CD4-positive, alpha-beta T cell (primary cell): ENCODE data around the gene CD4. TPM values are rescaled to one million over a fixed set of nuclear protein-coding genes. Genes with fewer than 3 reads are reported as not detected.

ENCODE experiments used
- ATAC-seq: fragments of 200-7000 bp; cut with Tn5 transposase; one replicate; pipeline ENCODE4 v1.10.0; 2022; ENCODE audit warnings: mild to moderate bottlenecking; ENCODE audit not compliant: poor library complexity
- CTCF ChIA-PET: fragments of 350-600 bp; sonication (Branson Sonifier 250); formaldehyde crosslinking; loops from one replicate; lab custom pipeline; 2021; ENCODE audit warnings: antibody characterized with exemption, inconsistent platforms; lab: Charles Lee
- POLR2A ChIA-PET: fragments of 350-600 bp; sonication (Branson Sonifier 250); formaldehyde crosslinking; loops from one replicate; lab custom pipeline; 2021; ENCODE audit warnings: antibody characterized with exemption, inconsistent platforms; lab: Charles Lee
- DNase-seq, 14 experiments: peaks; one replicate each; pipeline ENCODE4 v3.0.0-alpha.2; 2013 to 2020; ENCODE audit warnings: mixed read lengths in 2 of 14
- H3K27ac ChIP-seq, 2 donors: one replicate each; pipeline versions ENCODE4 v1.5.1 to v1.7.0; 2013; ENCODE audit warnings: low read length in 2 of 2, low read depth in 1 of 2, mild to moderate bottlenecking in 1 of 2
- H3K27me3 ChIP-seq, 2 experiments: 1 replicate in 1 of 2; 2 replicates in 1 of 2; pipeline versions ENCODE4 v1.6.1 to v1.7.0; 2013; ENCODE audit warnings: low read length in 2 of 2, control low read depth in 1 of 2, mild to moderate bottlenecking in 1 of 2, moderate library complexity in 1 of 2; ENCODE audit not compliant: insufficient read depth in 2 of 2, control insufficient read depth in 1 of 2
- H3K36me3 ChIP-seq: one replicate; pipeline ENCODE4 v1.6.1; 2013; ENCODE audit warnings: low read length, control low read depth; ENCODE audit not compliant: insufficient read depth
- H3K4me1 ChIP-seq: one replicate; pipeline ENCODE4 v1.6.1; 2013; ENCODE audit warnings: low read length, control low read depth; ENCODE audit not compliant: insufficient read depth
- H3K4me3 ChIP-seq: one replicate; pipeline ENCODE4 v1.5.1; 2013; ENCODE audit warnings: mild to moderate bottlenecking, low read length, moderate library complexity
- H3K9me3 ChIP-seq, 2 experiments: 1 replicate in 1 of 2; 2 replicates in 1 of 2; pipeline versions ENCODE4 v1.6.1 to v1.7.0; 2013; ENCODE audit warnings: low read length in 2 of 2, mild to moderate bottlenecking in 2 of 2, control low read depth in 1 of 2, moderate library complexity in 1 of 2; ENCODE audit not compliant: control insufficient read depth in 1 of 2, insufficient read depth in 1 of 2
- H3K27ac Mint-ChIP-seq: one replicate; pipeline ENCODE4 v1.8.0; 2020; ENCODE audit warnings: mixed read lengths
- H3K27me3 Mint-ChIP-seq: one replicate; pipeline ENCODE4 v1.8.0; 2021; ENCODE audit warnings: mixed read lengths
- H3K36me3 Mint-ChIP-seq: one replicate; pipeline ENCODE4 v1.8.0; 2021; ENCODE audit warnings: low read depth, mixed read lengths
- H3K4me1 Mint-ChIP-seq: one replicate; pipeline ENCODE4 v1.8.0; 2021; ENCODE audit warnings: low read depth, mixed read lengths
- H3K4me3 Mint-ChIP-seq: one replicate; pipeline ENCODE4 v1.8.0; 2020; ENCODE audit warnings: mild to moderate bottlenecking, mixed read lengths
- H3K9me3 Mint-ChIP-seq: one replicate; pipeline ENCODE4 v1.8.0; 2020; ENCODE audit warnings: mixed read lengths
- CTCF ChIP-seq: fragments of 200-600 bp; IDR thresholded peaks from one replicate; pipeline ENCODE4 v1.8.0; 2022; ENCODE audit warnings: antibody characterized with exemption, mild to moderate bottlenecking
- intact Hi-C, 2 experiments: fragments of 100-400 bp; cut with DNase I in 1 of 2; cut with micrococcal nuclease in 1 of 2; formaldehyde crosslinking; loops; one replicate each; pipeline versions ENCODE4 v1.15.1 to v1.9.0; 2023 to 2025; cut with DNase I, micrococcal nuclease
- total RNA-seq, 174 experiments: library from RNA in 2 of 174; stranded (reverse) in 2 of 174; gene quantifications; one replicate each; pipeline ENCODE4 v1.2.3 and lab custom pipeline; 2021 to 2026

The CD4 gene
- total RNA-seq, 2 experiments from 2014 or later = 134 to 136 TPM

GRCh38 chr12:6821591-6822425, 32.5 kb downstream of the CD4 start, which contains the start of gene GPR162:
GPR162 (plus strand) TSS chr12:6821821; CDS start chr12:6823899, 2,078 bp downstream.
- DNase-seq = peak in 3 of 14 experiments; percentile 5 to 39 (median 25)
- Histone ChIP-seq H3K27me3 (peaks cover 11 to 12% of the 10 kb centered on the region in 2 experiments), H3K36me3 (peaks cover 30% of the 10 kb centered on the region), H3K4me3 (peak within 1 kb of the TSS; percentile 10), H3K4me1 (peaks cover 30% of the 10 kb centered on the region), H3K9me3 (no peaks in the 10 kb centered on the region), H3K27ac (no peak within 1 kb of the TSS)
- ATAC-seq = peak; percentile 18
- intact Hi-C loops = no loop called here
- peaks cover 43% of the 10 kb centered on the region for H3K36me3 Mint-ChIP-seq
- peaks cover 16% of the 10 kb centered on the region for H3K4me1 Mint-ChIP-seq
- POLR2A ChIA-PET = interaction anchor here (0.6 to 2.4 kb wide), 8 partner anchors 11 to 132 kb away, joined by 3 to 18 read pairs (median 6); partner anchors contain the start of genes C12orf57, CD4, CDCA3 and MLF2
- H3K27ac Mint-ChIP-seq = peak within 1 kb of the TSS; percentile 69
- peak within 1 kb of the TSS; percentile 63 for H3K4me3 Mint-ChIP-seq
- no peaks in the 10 kb centered on the region for H3K9me3 Mint-ChIP-seq
- peaks cover 26% of the 10 kb centered on the region for H3K27me3 Mint-ChIP-seq
- CTCF ChIA-PET = interaction anchor here (0.8 to 1.0 kb wide), 2 partner anchors 14 to 68 kb away, joined by 3 to 4 read pairs; partner anchors contain the start of gene MLF2
- TF ChIP-seq CTCF = no peak

GRCh38 chr12:6822426-6823135, 33.3 kb downstream of the CD4 start:
- peak overlapping the region; percentile 36 for H3K4me3 Mint-ChIP-seq
- Histone ChIP-seq H3K9me3 (no peaks in the 10 kb centered on the region), H3K4me3 (no peak overlapping the region), H3K27ac (no peak overlapping the region), H3K4me1 (peaks cover 35% of the 10 kb centered on the region), H3K36me3 (peaks cover 22% of the 10 kb centered on the region), H3K27me3 (peaks cover 18 to 19% of the 10 kb centered on the region in 2 experiments)
- no peak overlapping the region for H3K27ac Mint-ChIP-seq
- peaks cover 36% of the 10 kb centered on the region for H3K36me3 Mint-ChIP-seq
- peaks cover 22% of the 10 kb centered on the region for H3K4me1 Mint-ChIP-seq
- no peak for ATAC-seq
- CTCF ChIA-PET = no interaction called here
- H3K27me3 Mint-ChIP-seq = peaks cover 32% of the 10 kb centered on the region
- POLR2A ChIA-PET = interaction anchor here (0.9 to 2.4 kb wide), 2 partner anchors 12 to 33 kb away, joined by 3 to 18 read pairs; partner anchors contain the start of gene CD4
- DNase-seq = no peak
- intact Hi-C loops = no loop called here
- TF ChIP-seq CTCF = no peak
- no peaks in the 10 kb centered on the region for H3K9me3 Mint-ChIP-seq
